ENCODE measurements around the gene ARIH1. TPM values are rescaled to one million over a fixed set of nuclear protein-coding genes. Genes with fewer than 3 reads are reported as not detected.

Gene ARIH1
- polyA plus RNA-seq, 1 of the 3 experiments (the other 2 are of a cell fraction) = 48.3 TPM

DNA sequence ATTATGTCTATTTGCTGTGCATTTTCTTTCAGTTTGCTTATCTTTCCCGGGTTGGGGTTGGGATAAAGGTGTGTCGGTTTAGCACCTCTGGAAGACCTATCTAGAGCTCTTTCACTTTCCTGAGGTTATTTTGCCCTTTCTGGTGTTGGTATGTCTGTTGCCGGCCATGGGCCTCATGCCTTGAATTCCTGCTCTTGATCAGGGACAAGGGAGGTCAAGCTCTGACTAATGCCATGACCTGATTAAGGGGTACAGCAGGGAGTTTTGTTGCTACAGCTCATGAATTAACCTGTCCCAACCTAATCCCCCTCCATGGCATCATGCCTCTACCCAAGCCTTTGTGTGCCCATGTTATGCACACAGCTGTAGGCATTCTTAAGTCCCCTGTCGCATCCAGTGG, 109.9 kb downstream of the ARIH1 start:
- no peaks in the 10 kb centered on the region for H3K9me2 ChIP-seq
- no peak overlapping the region for H3K9ac ChIP-seq
- no peak overlapping the region for H3K4me3 ChIP-seq (ENCODE audit: low read depth in 2 of 2, low read length in 1 of 2)
- no peak for DNase-seq
- 97% methylated on average over 4 of the region's 4 CpGs for WGBS (ENCODE audit: low lambda C conversion rate)
- ChIA-PET CTCF (no interaction called here), POLR2A (no interaction called here)
- H3K27me3 ChIP-seq (ENCODE audit: insufficient read depth) = no peaks in the 10 kb centered on the region
- H3F3A ChIP-seq (replicated peaks; ENCODE audit: insufficient read depth) = no peaks in the 10 kb centered on the region
- no peaks in the 10 kb centered on the region for H4K20me1 ChIP-seq (ENCODE audit: insufficient read depth)
- H3K4me2 ChIP-seq = no peak overlapping the region
- no peak overlapping the region for H3K27ac ChIP-seq (ENCODE audit: low read depth in 2 of 2, low read length in 1 of 2)
- peaks cover 54 to 83% of the 10 kb centered on the region in 2 experiments for H3K36me3 ChIP-seq (replicated peaks in 1 of 2; ENCODE audit: control insufficient read depth in 1 of 2, insufficient read depth in 2 of 2, low read length in 1 of 2)
- H3K4me1 ChIP-seq (ENCODE audit: control insufficient read depth in 1 of 2, insufficient read depth in 2 of 2, low read depth in 1 of 2, low read length in 1 of 2) = no peaks in the 10 kb centered on the region
- no peak for TF ChIP-seq SIN3A (IDR thresholded peaks at IDR 0.05; ENCODE audit: borderline replicate concordance, low read depth, low read length)
- TF ChIP-seq CHD2 (IDR thresholded peaks at IDR 0.05; ENCODE audit: low read length, partially characterized antibody) = no peak
- no peak for TF ChIP-seq PBX3 (IDR thresholded peaks at IDR 0.05)
- no peak for TF ChIP-seq RFX5 (IDR thresholded peaks at IDR 0.05; ENCODE audit: low read length)
- TF ChIP-seq NFIC (IDR thresholded peaks at IDR 0.05; ENCODE audit: borderline replicate concordance) = no peak
- TF ChIP-seq TCF12 (IDR thresholded peaks at IDR 0.05) = no peak
- no peak for TF ChIP-seq RXRA (IDR thresholded peaks at IDR 0.05; ENCODE audit: borderline replicate concordance, low read depth)
- no peak for TF ChIP-seq NRF1 (IDR thresholded peaks at IDR 0.05; ENCODE audit: low read depth, low read length)
- no peak for TF ChIP-seq FOSL2 (IDR thresholded peaks at IDR 0.05; ENCODE audit: borderline replicate concordance, low read depth)
- TF ChIP-seq MXI1 (IDR thresholded peaks at IDR 0.05; ENCODE audit: low read depth, low read length) = no peak
- no peak for TF ChIP-seq USF1 (IDR thresholded peaks at IDR 0.05; ENCODE audit: borderline replicate concordance, low read depth)
- TF ChIP-seq EZH2phosphoT487 (IDR thresholded peaks at IDR 0.05; ENCODE audit: borderline replicate concordance, low read depth) = no peak
- no peak for TF ChIP-seq EP300 (IDR thresholded peaks at IDR 0.05; ENCODE audit: borderline replicate concordance in 1 of 2, low read depth in 1 of 2, low read length in 1 of 2)
- H3K79me2 ChIP-seq (ENCODE audit: insufficient read depth) = peaks cover 3% of the 10 kb centered on the region; the same call in 1 of the 2 replicates
- H3K9me3 ChIP-seq = no peaks in the 10 kb centered on the region
- H2AFZ ChIP-seq (ENCODE audit: low read depth) = no peak overlapping the region

GRCh38 chr15:72585025-72585424, 110.9 kb downstream of the ARIH1 start:
- Histone ChIP-seq H3K4me3 (ENCODE audit: low read depth in 2 of 2, low read length in 1 of 2) (no peak overlapping the region), H3K9me2 (no peaks in the 10 kb centered on the region), H3K4me1 (ENCODE audit: control insufficient read depth in 1 of 2, insufficient read depth in 2 of 2, low read depth in 1 of 2, low read length in 1 of 2) (no peaks in the 10 kb centered on the region; a peak in 1 of 4 replicates), H3F3A (replicated peaks; ENCODE audit: insufficient read depth) (no peaks in the 10 kb centered on the region), H3K9me3 (no peaks in the 10 kb centered on the region), H3K4me2 (no peak overlapping the region), H3K36me3 (replicated peaks in 1 of 2; ENCODE audit: control insufficient read depth in 1 of 2, insufficient read depth in 2 of 2, low read length in 1 of 2) (peaks cover 44 to 76% of the 10 kb centered on the region in 2 experiments), H3K79me2 (ENCODE audit: insufficient read depth) (no peaks in the 10 kb centered on the region), H2AFZ (ENCODE audit: low read depth) (no peak overlapping the region), H3K9ac (no peak overlapping the region), H3K27ac (ENCODE audit: low read depth in 2 of 2, low read length in 1 of 2) (no peak overlapping the region), H4K20me1 (ENCODE audit: insufficient read depth) (no peaks in the 10 kb centered on the region), H3K27me3 (ENCODE audit: insufficient read depth) (no peaks in the 10 kb centered on the region)
- ChIA-PET POLR2A (no interaction called here), CTCF (interaction anchor here (1.5 to 2.0 kb wide), 2 partner anchors 14 to 19 kb away, joined by 3 to 22 read pairs; no protein-coding TSS in a partner anchor)
- TF ChIP-seq RFX5 (IDR thresholded peaks at IDR 0.05; ENCODE audit: low read length) (no peak), RXRA (IDR thresholded peaks at IDR 0.05; ENCODE audit: borderline replicate concordance, low read depth) (no peak), NFIC (IDR thresholded peaks at IDR 0.05; ENCODE audit: borderline replicate concordance) (no peak), GATA2 (CRISPR knock-in tag; IDR thresholded peaks at IDR 0.05) (no peak)
- 94% methylated on average over 2 of the region's 2 CpGs for WGBS (ENCODE audit: low lambda C conversion rate)
- DNase-seq = no peak

Measured in SK-N-SH (cell line).